ENCODE results near the gene CREBZF.
"Not testable (repeated sequence)": the region's sequence is repeated elsewhere in the genome, so short reads cannot be mapped to it uniquely, and the experiment has no call there.

CREBZF gene

GRCh38 chr11:85658180-85658579 lies 6.7 kb downstream of the CREBZF start:
- peaks cover 36% of the 10 kb centered on the region for H3K4me1 ChIP-seq (ENCODE audit: low read depth, poor library complexity, severe bottlenecking)
- H3K9ac ChIP-seq, result no peak overlapping the region
- H3K36me3 ChIP-seq (ENCODE audit: insufficient read depth), result peaks cover 11% of the 10 kb centered on the region; the same call in 1 of the 2 replicates
- no peak overlapping the region for H3K27ac ChIP-seq
- TF ChIP-seq, protein P1, sequence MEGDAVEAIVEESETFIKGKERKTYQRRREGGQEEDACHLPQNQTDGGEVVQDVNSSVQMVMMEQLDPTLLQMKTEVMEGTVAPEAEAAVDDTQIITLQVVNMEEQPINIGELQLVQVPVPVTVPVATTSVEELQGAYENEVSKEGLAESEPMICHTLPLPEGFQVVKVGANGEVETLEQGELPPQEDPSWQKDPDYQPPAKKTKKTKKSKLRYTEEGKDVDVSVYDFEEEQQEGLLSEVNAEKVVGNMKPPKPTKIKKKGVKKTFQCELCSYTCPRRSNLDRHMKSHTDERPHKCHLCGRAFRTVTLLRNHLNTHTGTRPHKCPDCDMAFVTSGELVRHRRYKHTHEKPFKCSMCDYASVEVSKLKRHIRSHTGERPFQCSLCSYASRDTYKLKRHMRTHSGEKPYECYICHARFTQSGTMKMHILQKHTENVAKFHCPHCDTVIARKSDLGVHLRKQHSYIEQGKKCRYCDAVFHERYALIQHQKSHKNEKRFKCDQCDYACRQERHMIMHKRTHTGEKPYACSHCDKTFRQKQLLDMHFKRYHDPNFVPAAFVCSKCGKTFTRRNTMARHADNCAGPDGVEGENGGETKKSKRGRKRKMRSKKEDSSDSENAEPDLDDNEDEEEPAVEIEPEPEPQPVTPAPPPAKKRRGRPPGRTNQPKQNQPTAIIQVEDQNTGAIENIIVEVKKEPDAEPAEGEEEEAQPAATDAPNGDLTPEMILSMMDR (conservative IDR thresholded peaks at IDR 0.05; ENCODE audit: low read depth, low read length), result no peak
- H3K4me2 ChIP-seq, result no peak overlapping the region
- H3K79me2 ChIP-seq (ENCODE audit: insufficient read depth, low read depth), result peaks cover 68% of the 10 kb centered on the region
- peaks cover 26% of the 10 kb centered on the region for H4K20me1 ChIP-seq (ENCODE audit: insufficient read depth)
- H3K4me3 ChIP-seq (IDR thresholded peaks at IDR 0.05; ENCODE audit: insufficient read depth, low read depth, low read length), result no peak overlapping the region
- no peak overlapping the region for H2AFZ ChIP-seq (ENCODE audit: low read depth)
- no peaks in the 10 kb centered on the region for H3K27me3 ChIP-seq (ENCODE audit: insufficient read depth, low read depth)

DNA sequence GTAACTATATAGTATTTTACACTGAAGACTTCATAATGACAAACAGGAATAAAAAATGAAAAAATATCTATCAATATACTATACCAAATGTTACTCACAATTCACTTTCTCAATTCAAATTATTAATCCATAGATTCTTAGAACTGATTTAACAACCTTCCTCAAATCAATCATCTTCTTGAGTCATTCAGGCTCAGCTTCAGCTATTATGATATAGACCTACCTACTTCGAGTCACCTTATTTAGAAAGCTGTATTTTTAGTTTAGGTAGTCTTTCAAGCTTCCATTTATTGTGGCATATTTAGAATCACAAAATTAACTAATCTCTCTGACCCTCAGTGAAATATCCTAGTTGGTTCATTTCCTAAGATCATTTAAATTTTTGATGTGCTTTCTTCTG lies 8.2 kb downstream of the CREBZF start:
- H3K27me3 ChIP-seq (ENCODE audit: insufficient read depth, low read depth), result no peaks in the 10 kb centered on the region
- H2AFZ ChIP-seq (ENCODE audit: low read depth), result no peak overlapping the region
- TF ChIP-seq, protein P1 (conservative IDR thresholded peaks at IDR 0.05; ENCODE audit: low read depth, low read length), result no peak
- H4K20me1 ChIP-seq (ENCODE audit: insufficient read depth), result peaks cover 13% of the 10 kb centered on the region
- peaks cover 30% of the 10 kb centered on the region for H3K4me1 ChIP-seq (ENCODE audit: low read depth, poor library complexity, severe bottlenecking)
- no peak overlapping the region for H3K4me2 ChIP-seq
- peaks cover 11% of the 10 kb centered on the region; the same call in 1 of the 2 replicates for H3K36me3 ChIP-seq (ENCODE audit: insufficient read depth)
- H3K79me2 ChIP-seq (ENCODE audit: insufficient read depth, low read depth), result peaks cover 54% of the 10 kb centered on the region
- H3K4me3 ChIP-seq (IDR thresholded peaks at IDR 0.05; ENCODE audit: insufficient read depth, low read depth, low read length), result no peak overlapping the region
- no peak overlapping the region for H3K9ac ChIP-seq
- H3K27ac ChIP-seq, result no peak overlapping the region

- Histone ChIP-seq H3K4me1 (ENCODE audit: low read depth, poor library complexity, severe bottlenecking) (peaks cover 19% of the 10 kb centered on the region), H3K79me2 (ENCODE audit: insufficient read depth, low read depth) (peaks cover 40% of the 10 kb centered on the region)
- not testable (repeated sequence) for H2AFZ ChIP-seq (ENCODE audit: low read depth); H3K4me3 ChIP-seq (IDR thresholded peaks at IDR 0.05; ENCODE audit: insufficient read depth, low read depth, low read length); H3K27me3 ChIP-seq (ENCODE audit: insufficient read depth, low read depth); H3K4me2 ChIP-seq; H3K9ac ChIP-seq; H3K36me3 ChIP-seq (ENCODE audit: insufficient read depth); H3K27ac ChIP-seq; H4K20me1 ChIP-seq (ENCODE audit: insufficient read depth)
Measured at GRCh38 chr11:85654343-85654742, 10.6 kb downstream of the CREBZF start.

- Histone ChIP-seq H3K27ac (no peak overlapping the region), H3K4me2 (no peak overlapping the region), H3K36me3 (ENCODE audit: insufficient read depth) (peaks cover under 1% of the 10 kb centered on the region; the same call in 1 of the 2 replicates), H2AFZ (ENCODE audit: low read depth) (no peak overlapping the region), H3K27me3 (ENCODE audit: insufficient read depth, low read depth) (no peaks in the 10 kb centered on the region), H3K4me3 (IDR thresholded peaks at IDR 0.05; ENCODE audit: insufficient read depth, low read depth, low read length) (no peak overlapping the region), H3K4me1 (ENCODE audit: low read depth, poor library complexity, severe bottlenecking) (peaks cover 22% of the 10 kb centered on the region), H4K20me1 (ENCODE audit: insufficient read depth) (peaks cover 2% of the 10 kb centered on the region; the same call in 1 of the 2 replicates), H3K79me2 (ENCODE audit: insufficient read depth, low read depth) (peaks cover 39% of the 10 kb centered on the region), H3K9ac (no peak overlapping the region)
- TF ChIP-seq, protein P1 (conservative IDR thresholded peaks at IDR 0.05; ENCODE audit: low read depth, low read length), result no peak
Measured at GRCh38 chr11:85652786-85653447, 12.0 kb downstream of the CREBZF start.

DNA sequence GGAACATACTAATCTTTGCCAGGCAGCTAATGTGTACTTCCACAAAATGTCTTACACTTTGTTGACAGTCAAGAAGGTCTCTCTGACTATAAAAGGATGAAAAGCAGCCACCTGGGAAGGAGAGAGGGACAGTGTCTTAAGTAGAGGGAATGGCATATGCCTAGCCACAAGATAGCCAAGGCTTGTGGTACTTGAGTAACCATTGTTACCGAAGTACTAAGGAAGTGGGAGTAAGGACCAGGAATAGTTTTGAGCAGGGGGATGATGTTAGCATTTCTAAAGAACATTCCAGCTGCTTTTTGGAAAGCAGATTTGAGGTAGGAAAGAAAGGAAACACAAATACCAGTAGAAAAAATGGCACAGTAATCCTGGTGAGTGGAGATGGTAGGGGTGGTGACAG lies 13.8 kb downstream of the CREBZF start:
- Histone ChIP-seq H3K36me3 (ENCODE audit: insufficient read depth) (no peaks in the 10 kb centered on the region), H3K4me3 (IDR thresholded peaks at IDR 0.05; ENCODE audit: insufficient read depth, low read depth, low read length) (no peak overlapping the region), H3K79me2 (ENCODE audit: insufficient read depth, low read depth) (peaks cover 23% of the 10 kb centered on the region), H2AFZ (ENCODE audit: low read depth) (no peak overlapping the region), H3K27me3 (ENCODE audit: insufficient read depth, low read depth) (no peaks in the 10 kb centered on the region), H3K4me1 (ENCODE audit: low read depth, poor library complexity, severe bottlenecking) (peaks cover 29% of the 10 kb centered on the region), H3K27ac (no peak overlapping the region), H3K9ac (no peak overlapping the region), H3K4me2 (no peak overlapping the region), H4K20me1 (ENCODE audit: insufficient read depth) (no peaks in the 10 kb centered on the region)
- TF ChIP-seq, protein P1 (conservative IDR thresholded peaks at IDR 0.05; ENCODE audit: low read depth, low read length), result no peak

Measured in KMS-11 (cell line).